K562 (cell line): ENCODE measurements around the gene NTM. TPM values are rescaled to one million over a fixed set of nuclear protein-coding genes. Genes with fewer than 3 reads are reported as not detected.
A peak's percentile ranks its signal among the peaks of the same experiment; 100 is the strongest.

ENCODE experiments used
- ATAC-seq: fragments of 200-7000 bp; cut with Tn5 transposase; 3 replicates; pipeline ENCODE4 v1.9.1; 2020; ENCODE audit warnings: moderate library complexity
- BruUV-seq: library from RNA; stranded (reverse); fragments of 400-500 nt; replicated peaks from 2 replicates; lab custom pipeline; 2021; lab: Mats Ljungman, UMichigan
- CTCF ChIA-PET: fragments of 300-600 bp; formaldehyde crosslinking; extraction: SDS; loops from one replicate; lab custom pipeline; 2021; ENCODE audit warnings: low intra/inter-chr PET ratio; lab: Yijun Ruan, JAX
- POLR2A ChIA-PET: fragments of 300-600, 350-650 bp; sonication (Branson Sonifier 250); formaldehyde crosslinking; extraction: SDS; loops from one replicate; lab custom pipeline; 2021; ENCODE audit warnings: antibody characterized with exemption, inconsistent platforms; lab: Yijun Ruan, JAX
- DNase-seq, 4 experiments: peaks; one replicate each; pipeline versions ENCODE4 v3.0.0 to v3.0.0-alpha.2; 2011 to 2018; ENCODE audit warnings: low spot score in 3 of 4, mixed read lengths in 3 of 4; ENCODE audit errors: extremely low read depth in 1 of 4
- FAIRE-seq: peaks from 2 replicates; lab custom pipeline; 2011; peaks lifted over from hg19 to GRCh38; lab: Jason Lieb, UNC
- H2AFZ ChIP-seq: 2 replicates; pipeline ENCODE4 v1.6.0; 2011; ENCODE audit warnings: low read depth, low read length, control low read depth, inconsistent platforms
- H3K27ac ChIP-seq: fragments of 200-600 bp; 3 replicates; pipeline ENCODE4 v1.8.0; 2011; ENCODE audit warnings: low read depth, mild to moderate bottlenecking, control low read depth, inconsistent platforms, low read length, moderate library complexity, mixed read lengths; ENCODE audit errors: extremely low read depth
- H3K27me3 ChIP-seq, 2 experiments: fragments of 300-600 bp in 1 of 2; 2 replicates in 1 of 2; 3 replicates in 1 of 2; pipeline versions ENCODE4 v1.6.0 to v1.8.0; 2011; ENCODE audit warnings: inconsistent platforms in 2 of 2, low read length in 2 of 2, mild to moderate bottlenecking in 1 of 2, mixed read lengths in 1 of 2, moderate library complexity in 1 of 2; ENCODE audit not compliant: control insufficient read depth in 2 of 2, insufficient read depth in 2 of 2
- H3K36me3 ChIP-seq: fragments of 300-600 bp; 3 replicates; pipeline ENCODE4 v1.8.0; 2011; ENCODE audit warnings: mild to moderate bottlenecking, low read length, inconsistent platforms; ENCODE audit not compliant: control insufficient read depth, insufficient read depth
- H3K4me1 ChIP-seq, 2 experiments: fragments of 200-600 bp in 1 of 2; replicated peaks in 1 of 2; 2 replicates in 1 of 2; 3 replicates in 1 of 2; pipeline versions ENCODE4 v1.5.1 to v1.8.0; 2011; ENCODE audit warnings: inconsistent platforms in 2 of 2, low read length in 2 of 2, mild to moderate bottlenecking in 1 of 2, mixed read lengths in 1 of 2, moderate library complexity in 1 of 2; ENCODE audit not compliant: control insufficient read depth in 2 of 2, insufficient read depth in 2 of 2
- H3K4me2 ChIP-seq: 2 replicates; pipeline ENCODE4 v1.6.1; 2011; ENCODE audit warnings: low read length, control low read depth, inconsistent platforms, mixed read lengths; ENCODE audit not compliant: insufficient read depth
- H3K4me3 ChIP-seq: fragments of 200-600 bp; sonication (generic), shearing (Covaris generic); 2 replicates; pipeline ENCODE4 v1.5.1; 2016; ENCODE audit warnings: control low read depth, inconsistent platforms
- H3K79me2 ChIP-seq: fragments of 200-600 bp; 3 replicates; pipeline ENCODE4 v1.8.0; 2011; ENCODE audit warnings: low read length, inconsistent platforms; ENCODE audit not compliant: control insufficient read depth, insufficient read depth
- H3K9ac ChIP-seq, 2 experiments: 2 replicates each; pipeline versions ENCODE4 v1.6.0 to v1.6.1; 2011; ENCODE audit warnings: low read depth in 2 of 2, low read length in 2 of 2, control low read depth in 1 of 2, inconsistent platforms in 1 of 2, mild to moderate bottlenecking in 1 of 2, mixed read lengths in 1 of 2; ENCODE audit not compliant: insufficient read depth in 1 of 2
- H3K9me1 ChIP-seq: one replicate; pipeline ENCODE4 v1.6.0; 2011; ENCODE audit warnings: inconsistent platforms, mild to moderate bottlenecking, low read length, moderate library complexity; ENCODE audit not compliant: control insufficient read depth, insufficient read depth
- H3K9me3 ChIP-seq: replicated peaks from 2 replicates; pipeline ENCODE4 v1.5.1; 2011; ENCODE audit warnings: low read depth, low read length, inconsistent platforms; ENCODE audit not compliant: control insufficient read depth, insufficient read depth
- H4K20me1 ChIP-seq: replicated peaks from 2 replicates; pipeline ENCODE4 v1.6.1; 2011; ENCODE audit warnings: low read length, inconsistent platforms, mixed read lengths; ENCODE audit not compliant: control insufficient read depth, insufficient read depth
- HIVEP1 ChIP-seq: fragments of 250-450 bp; sonication (Bioruptor Pico); IDR thresholded peaks from 2 replicates; pipeline ENCODE4 v1.4.0; 2020; ENCODE audit warnings: mild to moderate bottlenecking
- TFAM ChIP-seq: fragments of 250-450 bp; sonication (Bioruptor Pico); conservative IDR thresholded peaks from 2 replicates; pipeline ENCODE4 v1.5.0; 2021; ENCODE audit warnings: mild to moderate bottlenecking, moderate library complexity
- ZFX ChIP-seq: sonication (generic); formaldehyde crosslinking; IDR thresholded peaks from 2 replicates; pipeline ENCODE4 v1.8.0; 2022; ENCODE audit warnings: mild to moderate bottlenecking, missing genetic modification reagents, moderate library complexity
- ZNF311 ChIP-seq: fragments of 250-450 bp; sonication (Bioruptor Pico); IDR thresholded peaks from 2 replicates; pipeline ENCODE4 v1.4.0; 2020; ENCODE audit warnings: mild to moderate bottlenecking, moderate library complexity
- WGBS: fragments of 100-300 bp; shearing (Covaris generic); methylation state at CpG from one replicate; pipeline ENCODE4 v1.1.6; 2016; ENCODE audit warnings: low coverage, mixed read lengths; ENCODE audit not compliant: insufficient coverage; ENCODE audit errors: missing lambda C conversion rate; 5-methylcytosine and 5-hydroxymethylcytosine counted together
- in situ Hi-C: fragments of 300-500 bp; cut with MboI; formaldehyde crosslinking; loops from 4 replicates; pipeline ENCODE4 v1.15.0; 2018; ENCODE audit warnings: inconsistent platforms, mixed read lengths
- intact Hi-C: fragments of 100-400 bp; cut with micrococcal nuclease; formaldehyde crosslinking; loops from 2 replicates; pipeline ENCODE4 v1.14.2; 2022
- polyA plus RNA-seq, 8 experiments: library from polyadenylated mRNA; depleted of rRNA in 4 of 8; stranded (reverse) in 5 of 8; unstranded in 3 of 8; fragments of >200 nt; fragmentation: Nextera tagmentation in 2 of 8; fragmentation: Illumina TruSeq in 1 of 8; extraction: Ambion mirVana in 2 of 8; extraction: Trizol in 1 of 8; gene quantifications; 2 replicates each; pipeline versions ENCODE4 v1.2.1 to v1.2.3, GENCODE V29; 2011 to 2014; ENCODE audit warnings: inconsistent platforms in 1 of 8, missing spikeins in 1 of 8
- total RNA-seq, 7 experiments: library from RNA; depleted of rRNA in 6 of 7; stranded (reverse); fragments of >200 nt in 6 of 7; fragmentation: Illumina TruSeq in 2 of 7; extraction: Trizol in 2 of 7; gene quantifications; 2 replicates each; pipeline versions ENCODE4 v1.2.1 to v1.2.3, GENCODE V29; 2011 to 2021; ENCODE audit warnings: low replicate concordance in 1 of 7

Gene NTM
- total and polyA plus RNA-seq, 9 of the 15 experiments (the other 6 are each of a cell fraction or from before 2014, with no cell fraction given) = not detected

DNA sequence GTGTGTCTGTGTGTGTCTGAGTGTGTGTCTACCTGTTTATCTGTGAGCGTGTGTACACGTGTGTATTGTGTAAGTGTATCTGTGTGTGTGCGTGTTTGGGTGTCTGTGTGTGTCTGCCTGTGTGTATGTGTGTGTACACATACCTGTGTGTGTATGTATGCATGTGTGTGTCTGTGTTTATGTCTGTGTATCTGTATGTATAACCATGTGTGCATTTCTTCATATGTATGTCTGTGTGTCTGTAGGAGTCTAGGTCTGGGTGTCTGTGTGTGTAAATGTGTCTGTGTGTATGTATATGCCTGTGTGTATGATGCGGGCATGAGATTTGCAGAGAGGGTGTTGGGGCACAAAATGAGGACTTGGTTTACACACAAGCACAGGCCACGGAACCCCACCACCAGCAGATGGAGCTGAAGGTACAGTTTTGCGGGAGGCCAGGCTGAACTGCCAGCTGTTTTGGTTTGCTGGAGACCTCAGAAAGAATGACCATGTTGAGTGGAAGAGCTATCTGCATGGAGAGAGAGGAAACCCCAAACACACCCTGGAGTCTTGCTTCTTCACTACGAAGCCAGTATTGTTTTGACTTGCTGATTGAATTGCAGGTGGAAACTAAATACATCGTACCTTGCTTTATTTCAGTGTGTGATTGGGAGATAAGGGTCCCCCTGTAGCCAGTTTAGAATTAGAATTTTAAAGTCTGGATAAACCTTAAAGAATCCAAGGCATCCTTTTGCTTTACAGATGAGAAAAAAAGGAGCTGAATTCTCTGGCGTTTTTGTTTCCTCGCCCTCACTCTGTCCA, 497.2 kb downstream of the NTM start:
- ChIA-PET CTCF (no interaction called here), POLR2A (no interaction called here)
- no peak overlapping the region for H3K4me3 ChIP-seq
- 0% methylated on average over 10 of the region's 10 CpGs for WGBS
- no peak overlapping the region for H3K27ac ChIP-seq
- no peaks in the 10 kb centered on the region; the same call in 1 of the 2 replicates for H3K9me3 ChIP-seq
- no peaks in the 10 kb centered on the region for H3K79me2 ChIP-seq
- intact Hi-C loops = no loop called here
- peak in 1 of 4 experiments; percentile 1 for DNase-seq
- H3K27me3 ChIP-seq = no peaks in the 10 kb centered on the region
- no peak overlapping the region for H3K4me2 ChIP-seq
- in situ Hi-C loops = no loop called here
- no peaks in the 10 kb centered on the region for H3K36me3 ChIP-seq
- no peak for FAIRE-seq
- TF ChIP-seq ZNF311 (CRISPR knock-in tag) = no peak
- no peak for TF ChIP-seq HIVEP1 (CRISPR knock-in tag)
- no peak for TF ChIP-seq TFAM (CRISPR knock-in tag)
- no peak for TF ChIP-seq ZFX (CRISPR knock-in tag)
- no peak overlapping the region for H3K9ac ChIP-seq
- no peak for ATAC-seq
- H2AFZ ChIP-seq = no peak overlapping the region
- no peaks in the 10 kb centered on the region for H3K9me1 ChIP-seq
- H4K20me1 ChIP-seq = no peaks in the 10 kb centered on the region
- no TSS peak for BruUV-seq
- H3K4me1 ChIP-seq = no peaks in the 10 kb centered on the region
